Measurements from ENCODE around the gene COPG2.

GRCh38 chr7:130649004-130649790 is 19.4 kb downstream of the COPG2 start:
- no peak for TF ChIP-seq CTCF (IDR thresholded peaks at IDR 0.05)
- TF ChIP-seq POLR2A (IDR thresholded peaks at IDR 0.05): no peak

Data from lower leg skin (tissue), 3 donors.